Measurements from ENCODE around the gene HDAC7.

DNA sequence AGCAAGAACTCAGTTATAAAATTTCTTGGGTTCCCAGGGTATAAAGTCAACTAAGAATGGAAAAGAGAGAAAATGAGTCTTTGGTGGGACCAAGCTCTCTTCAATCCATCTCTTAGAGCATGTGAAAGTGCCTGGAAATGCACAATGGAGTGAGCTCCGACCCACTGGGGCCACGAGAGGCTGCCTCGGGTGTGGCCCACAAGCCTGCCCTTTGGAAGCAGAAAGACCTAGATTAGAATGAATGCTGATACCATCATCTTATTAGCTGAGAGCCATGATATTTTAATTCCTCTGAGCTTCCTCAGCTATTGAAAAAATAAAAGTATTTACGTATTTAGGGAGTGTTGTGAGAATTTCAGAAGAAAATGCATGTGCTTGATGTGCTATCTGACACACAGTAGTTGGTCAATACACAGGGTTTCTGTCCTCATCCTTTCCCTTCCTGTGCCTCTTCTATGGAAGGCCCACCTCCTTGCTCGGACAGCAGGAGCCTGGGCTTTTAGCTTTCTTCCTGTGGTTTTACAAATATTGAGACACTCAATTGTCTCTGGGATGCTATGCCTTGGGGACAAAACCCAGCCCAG lies 42.6 kb upstream of the HDAC7 start:
- TF ChIP-seq POLR2A (IDR thresholded peaks at IDR 0.05; ENCODE audit: low read depth, low read length) (no peak), POLR2AphosphoS5 (IDR thresholded peaks at IDR 0.05; ENCODE audit: low read depth, low read length) (no peak), TAF1 (IDR thresholded peaks at IDR 0.05; ENCODE audit: borderline replicate concordance, low read depth, low read length) (no peak)

Measured in GM12892 (cell line).